Endothelial cell (in vitro differentiated cells): Measurements from ENCODE around the gene LRFN2. TPM values are rescaled to one million over a fixed set of nuclear protein-coding genes. Genes with fewer than 3 reads are reported as not detected.

ENCODE experiments used
- DNase-seq: peaks from one replicate; pipeline ENCODE4 v3.0.0; 2021; ENCODE audit warnings: low spot score
- H3K27ac Mint-ChIP-seq: one replicate; pipeline ENCODE4 v1.8.0; 2021; ENCODE audit warnings: mixed read lengths, inconsistent platforms; ENCODE audit not compliant: unreplicated experiment
- H3K27me3 Mint-ChIP-seq: one replicate; pipeline ENCODE4 v1.8.0; 2021; ENCODE audit warnings: mild to moderate bottlenecking, moderate library complexity, mixed read lengths, inconsistent platforms; ENCODE audit not compliant: unreplicated experiment
- H3K36me3 Mint-ChIP-seq: one replicate; pipeline ENCODE4 v1.8.0; 2021; ENCODE audit warnings: mild to moderate bottlenecking, low read depth, mixed read lengths, inconsistent platforms; ENCODE audit not compliant: unreplicated experiment
- H3K4me1 Mint-ChIP-seq: one replicate; pipeline ENCODE4 v1.8.0; 2021; ENCODE audit warnings: mild to moderate bottlenecking, mixed read lengths, inconsistent platforms; ENCODE audit not compliant: unreplicated experiment
- H3K4me3 Mint-ChIP-seq: one replicate; pipeline ENCODE4 v1.8.0; 2021; ENCODE audit warnings: mild to moderate bottlenecking, mixed read lengths, inconsistent platforms; ENCODE audit not compliant: unreplicated experiment
- H3K9me3 Mint-ChIP-seq: one replicate; pipeline ENCODE4 v1.8.0; 2021; ENCODE audit warnings: mixed read lengths, inconsistent platforms; ENCODE audit not compliant: unreplicated experiment
- CTCF ChIP-seq: fragments of 200-600 bp; sonication (generic); IDR thresholded peaks from one replicate; pipeline ENCODE4 v1.5.0; 2021; ENCODE audit warnings: antibody characterized with exemption; ENCODE audit not compliant: unreplicated experiment
- total RNA-seq: library from RNA; stranded (reverse); fragmentation: NEBNext Ultra II Directional; extraction: Animal tissue kit (Norgen Biotek cat#: 25700); gene quantifications from one replicate; pipeline ENCODE4 v1.2.1, GENCODE V29; 2021; ENCODE audit not compliant: unreplicated experiment

LRFN2 gene
- total RNA-seq, 1 donor from 2014 or later = 0.59 TPM

GRCh38 chr6:40438246-40438887, 148.8 kb downstream of the LRFN2 start:
- H3K4me3 Mint-ChIP-seq = no peak overlapping the region
- H3K27ac Mint-ChIP-seq = no peak overlapping the region
- H3K9me3 Mint-ChIP-seq = no peaks in the 10 kb centered on the region
- no peak for DNase-seq
- H3K36me3 Mint-ChIP-seq = no peaks in the 10 kb centered on the region
- peaks cover 6% of the 10 kb centered on the region for H3K27me3 Mint-ChIP-seq
- no peak for TF ChIP-seq CTCF
- peaks cover 25% of the 10 kb centered on the region for H3K4me1 Mint-ChIP-seq

DNA sequence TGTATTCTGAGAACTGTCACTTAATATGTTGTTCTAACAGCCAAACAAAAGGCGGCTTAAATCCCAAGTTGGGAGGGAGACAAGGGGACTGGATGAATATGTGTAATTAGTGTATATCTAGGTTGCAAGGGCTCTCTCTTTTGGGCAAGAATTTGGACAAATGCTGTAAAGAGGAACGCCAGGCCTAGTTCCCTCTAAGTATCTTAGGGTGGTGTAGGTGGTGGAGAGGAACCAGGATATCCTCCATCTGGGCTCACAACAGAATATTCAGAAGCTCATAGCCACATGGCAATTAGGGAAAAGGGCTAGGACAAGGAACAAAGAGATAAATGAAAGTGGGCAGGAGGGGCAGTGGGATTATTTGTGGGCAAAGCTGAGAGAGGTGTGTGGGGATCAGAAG, 149.5 kb downstream of the LRFN2 start:
- Mint-ChIP-seq H3K27ac (no peak overlapping the region), H3K9me3 (no peaks in the 10 kb centered on the region), H3K4me3 (no peak overlapping the region), H3K36me3 (no peaks in the 10 kb centered on the region), H3K27me3 (peaks cover 6% of the 10 kb centered on the region), H3K4me1 (peaks cover 25% of the 10 kb centered on the region)
- DNase-seq = no peak
- no peak for TF ChIP-seq CTCF

DNA sequence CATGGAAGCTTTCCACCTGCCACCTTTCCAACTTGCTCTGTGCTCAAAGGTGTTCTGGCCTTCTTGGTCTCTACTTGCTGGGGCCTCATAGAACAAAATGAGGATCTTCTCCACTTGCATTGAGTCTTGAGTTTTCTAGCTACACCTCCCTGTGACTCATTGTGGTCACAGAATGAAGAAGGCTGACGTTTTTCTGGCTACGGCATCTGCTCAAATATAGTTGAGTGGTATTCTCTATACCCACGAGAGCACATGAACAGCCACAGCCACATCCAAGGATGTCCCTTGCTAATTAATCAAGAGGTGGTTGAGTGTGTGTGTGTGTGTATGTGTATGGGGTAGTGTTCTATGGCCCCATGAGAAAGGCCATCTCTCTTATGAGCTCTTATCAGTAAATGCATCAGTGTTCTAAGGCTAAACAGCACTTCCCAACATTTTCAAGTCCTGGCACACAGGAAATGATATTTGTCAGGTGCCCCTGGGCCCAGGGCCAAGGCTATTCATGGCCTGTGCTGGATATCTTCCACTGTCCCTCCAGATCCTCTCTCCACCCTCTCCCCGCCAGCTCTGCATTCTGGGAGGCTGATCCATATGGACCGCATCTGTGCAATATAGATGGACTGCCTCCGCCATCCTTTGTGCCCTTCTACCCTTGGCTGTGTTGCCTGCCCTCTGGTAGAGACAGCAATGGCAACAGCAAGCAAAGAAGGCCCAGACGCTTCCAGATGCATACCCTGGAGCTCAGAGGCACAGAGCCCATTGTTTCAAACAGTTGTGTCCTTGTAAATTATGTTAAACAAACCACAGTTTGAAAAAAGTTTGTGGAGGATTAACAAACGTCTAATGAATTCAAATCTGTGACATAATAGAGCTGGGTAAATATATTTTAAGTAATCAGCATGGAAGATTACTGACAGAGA, 150.2 kb downstream of the LRFN2 start:
- Mint-ChIP-seq H3K27ac (no peak overlapping the region), H3K36me3 (no peaks in the 10 kb centered on the region), H3K4me3 (no peak overlapping the region), H3K27me3 (peaks cover 4% of the 10 kb centered on the region), H3K4me1 (peaks cover 25% of the 10 kb centered on the region), H3K9me3 (no peaks in the 10 kb centered on the region)
- no peak for TF ChIP-seq CTCF
- DNase-seq = no peak

- Mint-ChIP-seq H3K27me3 (peaks cover 4% of the 10 kb centered on the region), H3K27ac (no peak overlapping the region), H3K4me1 (peaks cover 7% of the 10 kb centered on the region), H3K36me3 (no peaks in the 10 kb centered on the region), H3K4me3 (no peak overlapping the region), H3K9me3 (no peaks in the 10 kb centered on the region)
- no peak for TF ChIP-seq CTCF
- DNase-seq = no peak
These were observed 154.2 kb downstream of the LRFN2 start for GRCh38 chr6:40432982-40433381.

DNA sequence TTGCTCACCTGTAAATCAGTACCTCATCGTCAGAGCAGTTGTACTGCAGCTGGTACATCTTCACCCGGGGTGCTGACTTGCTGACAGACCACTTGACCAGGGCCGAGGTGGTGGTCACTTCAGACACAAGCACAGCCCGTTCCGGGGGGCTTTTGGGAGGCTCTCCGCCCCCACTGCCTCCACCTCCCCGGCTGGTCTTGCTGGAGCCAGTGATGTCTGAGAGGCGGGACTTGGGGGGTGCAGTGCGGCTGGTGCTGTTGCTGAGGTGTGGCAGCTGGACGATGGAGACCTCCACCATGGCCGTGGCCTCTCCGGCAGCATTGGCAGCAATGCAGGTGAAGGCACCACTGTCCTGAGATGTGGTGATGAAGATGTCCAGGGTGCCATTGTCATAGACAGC, 155.5 kb downstream of the LRFN2 start:
- H3K4me3 Mint-ChIP-seq = no peak overlapping the region
- H3K9me3 Mint-ChIP-seq = no peaks in the 10 kb centered on the region
- DNase-seq = no peak
- TF ChIP-seq CTCF = no peak
- no peaks in the 10 kb centered on the region for H3K4me1 Mint-ChIP-seq
- no peak overlapping the region for H3K27ac Mint-ChIP-seq
- no peaks in the 10 kb centered on the region for H3K36me3 Mint-ChIP-seq
- peaks cover 3% of the 10 kb centered on the region for H3K27me3 Mint-ChIP-seq
